Stimulated activated CD4-positive, alpha-beta T cell treated with anti-CD3 and anti-CD28 coated beads, Interleukin-2, amount 100 ng/mL, for 4 hours (primary cell): ENCODE data around the gene VENTX.
"Not testable (repeated sequence)": the region's sequence is repeated elsewhere in the genome, so short reads cannot be mapped to it uniquely, and the experiment has no call there.

Experiments used
- DNase-seq: peaks from one replicate; pipeline ENCODE4 v3.0.0-alpha.2; 2020; ENCODE audit warnings: low read depth

VENTX gene

GRCh38 chr10:133214468-133215410 is 22.9 kb upstream of the VENTX start:
- no peak for DNase-seq

GRCh38 chr10:133215586-133215985 is 22.1 kb upstream of the VENTX start:
- no peak for DNase-seq

- no peak for DNase-seq
Measured at GRCh38 chr10:133216776-133217175, 20.9 kb upstream of the VENTX start.

- DNase-seq = no peak
Measured at GRCh38 chr10:133217800-133218589, 19.7 kb upstream of the VENTX start.

GRCh38 chr10:133218891-133219290 is 18.8 kb upstream of the VENTX start:
- no peak for DNase-seq

GRCh38 chr10:133219782-133220181 is 17.9 kb upstream of the VENTX start:
- no peak for DNase-seq

- DNase-seq = no peak
Measured at GRCh38 chr10:133221331-133221730, 16.3 kb upstream of the VENTX start.

- not testable (repeated sequence) for DNase-seq
Measured at GRCh38 chr10:133221756-133222155, 15.9 kb upstream of the VENTX start.

GRCh38 chr10:133224076-133224475 is 13.6 kb upstream of the VENTX start:
- no peak for DNase-seq

- DNase-seq = no peak
Measured at GRCh38 chr10:133224756-133225372, 12.8 kb upstream of the VENTX start.

GRCh38 chr10:133225707-133226191 is 11.9 kb upstream of the VENTX start:
- no peak for DNase-seq

GRCh38 chr10:133226251-133226808 is 11.3 kb upstream of the VENTX start:
- DNase-seq = no peak

GRCh38 chr10:133227256-133227655 is 10.4 kb upstream of the VENTX start:
- no peak for DNase-seq

GRCh38 chr10:133229265-133230043 is 8.2 kb upstream of the VENTX start:
- DNase-seq = no peak

- no peak for DNase-seq
Measured at GRCh38 chr10:133230044-133230361, 7.7 kb upstream of the VENTX start, which contains the start of gene UTF1. Gene UTF1, plus strand, starts transcription at chr10:133230217. Its CDS starts 72 bp downstream, at chr10:133230289.

GRCh38 chr10:133230387-133231195 is 7.1 kb upstream of the VENTX start:
- no peak for DNase-seq

GRCh38 chr10:133231244-133231945 is 6.3 kb upstream of the VENTX start:
- DNase-seq = no peak

- DNase-seq = no peak
Measured at GRCh38 chr10:133231946-133232574, 5.6 kb upstream of the VENTX start.

GRCh38 chr10:133234796-133235195 is 2.9 kb upstream of the VENTX start:
- not testable (repeated sequence) for DNase-seq
